Muscle of leg (tissue), 11 donors: ENCODE results near the gene MARCHF6. TPM values are rescaled to one million over a fixed set of nuclear protein-coding genes. Genes with fewer than 3 reads are reported as not detected.
"Not testable (repeated sequence)": the region's sequence is repeated elsewhere in the genome, so short reads cannot be mapped to it uniquely, and the experiment has no call there.

ENCODE experiments used
- DNase-seq: peaks from one replicate; pipeline ENCODE4 v3.0.0; 2013
- H3K27ac ChIP-seq: one replicate; pipeline ENCODE4 v1.5.1; 2013; ENCODE audit warnings: mild to moderate bottlenecking, low read length, control low read depth
- H3K27me3 ChIP-seq: one replicate; pipeline ENCODE4 v1.6.1; 2013; ENCODE audit warnings: low read length; ENCODE audit not compliant: control insufficient read depth, insufficient read depth
- H3K36me3 ChIP-seq: one replicate; pipeline ENCODE4 v1.6.1; 2013; ENCODE audit warnings: low read length; ENCODE audit not compliant: control insufficient read depth, insufficient read depth
- H3K4me1 ChIP-seq: one replicate; pipeline ENCODE4 v1.6.1; 2013; ENCODE audit warnings: low read length; ENCODE audit not compliant: control insufficient read depth, insufficient read depth
- H3K4me3 ChIP-seq: one replicate; pipeline ENCODE4 v1.5.1; 2013; ENCODE audit warnings: low read length, control low read depth
- H3K9me3 ChIP-seq: replicated peaks from 2 replicates; pipeline ENCODE4 v1.6.1; 2013; ENCODE audit warnings: low read depth, low read length; ENCODE audit not compliant: control insufficient read depth
- WGBS: methylation state at CpG from one replicate; pipeline ENCODE4 v1.1.5; 2013; ENCODE audit warnings: missing lambda C conversion rate; ENCODE audit not compliant: insufficient coverage; 5-methylcytosine and 5-hydroxymethylcytosine counted together
- polyA plus RNA-seq, 8 donors: library from polyadenylated mRNA; unstranded; fragments of 120-200 nt; gene quantifications; one replicate each; pipeline versions ENCODE4 v1.2.1 to v1.2.3, GENCODE V29; 2013; ENCODE audit warnings: inconsistent platforms in 1 of 8, low replicate concordance in 1 of 8; ENCODE audit not compliant: insufficient read length in 8 of 8, insufficient read depth in 1 of 8
- total RNA-seq: library from RNA; stranded (reverse); fragments of 120-200 nt; gene quantifications from one replicate; pipeline ENCODE4 v1.2.4, GENCODE V29; 2013

Gene MARCHF6
- total and polyA plus RNA-seq, 9 donors = 75.4 to 106 (median 83.9) TPM

DNA sequence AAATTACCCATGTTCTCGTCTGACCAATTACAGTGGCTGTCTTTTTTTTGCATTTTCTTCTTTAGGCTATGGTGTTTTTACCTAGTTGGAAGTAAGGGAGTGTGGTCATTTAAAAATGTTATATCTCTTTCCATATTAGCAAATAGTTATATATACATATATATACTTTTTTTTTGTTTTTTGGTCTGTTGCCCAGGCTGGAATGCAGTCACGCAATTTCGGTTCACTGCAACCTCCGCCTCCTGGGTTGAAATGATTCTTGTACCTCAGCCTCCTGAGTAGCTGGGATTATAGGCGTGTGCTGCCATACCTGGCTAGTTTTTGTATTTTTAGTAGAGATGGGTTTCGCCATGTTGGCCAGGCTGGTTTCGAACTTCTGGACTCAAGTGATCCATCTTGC, 12.3 kb downstream of the MARCHF6 start:
- no peak overlapping the region for H3K27ac ChIP-seq
- H3K27me3 ChIP-seq = no peaks in the 10 kb centered on the region

DNA sequence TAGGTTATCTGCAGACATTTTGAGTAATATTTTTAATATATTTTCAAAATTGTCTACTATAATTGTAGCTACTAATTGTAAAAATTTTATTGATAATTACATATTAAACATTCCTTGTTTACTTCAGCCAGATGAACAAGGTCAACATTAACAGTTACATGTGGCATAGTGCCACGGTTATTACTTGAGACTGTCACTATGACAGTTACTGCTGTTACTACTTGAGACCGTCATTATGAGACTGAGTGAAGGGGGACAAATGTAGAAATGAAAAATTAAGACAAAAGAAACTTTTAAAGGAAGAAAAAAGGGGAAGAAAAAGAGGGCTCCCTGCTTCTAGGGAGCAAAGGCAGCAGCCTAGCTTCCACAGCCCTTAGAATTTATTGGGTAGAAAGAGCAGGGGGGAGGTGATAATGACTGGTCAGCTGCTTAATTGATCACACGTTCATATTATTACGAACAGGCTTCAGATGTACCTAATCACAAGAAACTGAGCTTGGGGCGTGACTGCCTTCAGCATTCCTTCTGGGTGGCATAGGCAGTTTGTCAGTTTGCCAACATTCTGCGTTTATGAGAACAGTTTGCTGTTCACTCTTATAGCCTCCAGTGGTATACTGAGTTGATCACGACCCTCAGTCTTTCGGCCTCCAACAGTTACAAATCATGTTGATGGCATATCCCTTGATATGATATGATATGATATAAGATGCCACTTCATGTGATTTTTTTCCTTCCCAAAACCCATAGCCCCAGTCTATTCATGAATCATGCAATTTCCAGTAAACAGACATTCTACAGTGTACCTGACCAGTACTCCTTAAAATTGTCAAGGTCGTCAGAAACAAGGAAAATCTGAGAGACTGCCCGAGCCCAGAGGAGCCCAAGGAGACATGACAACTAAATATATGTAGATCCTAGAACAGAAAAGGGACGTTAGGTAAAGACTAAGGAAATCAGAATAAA, 13.1 kb downstream of the MARCHF6 start:
- Histone ChIP-seq H3K4me3 (no peak overlapping the region), H3K36me3 (no peaks in the 10 kb centered on the region), H3K27me3 (no peaks in the 10 kb centered on the region), H3K9me3 (no peaks in the 10 kb centered on the region), H3K4me1 (peaks cover 4% of the 10 kb centered on the region), H3K27ac (no peak overlapping the region)
- 61% methylated on average over 2 of the region's 11 CpGs for WGBS
- DNase-seq = peak; percentile 38

More for the DNA sequence above, 12.3 kb downstream of the MARCHF6 start:
- Histone ChIP-seq H3K9me3 (no peaks in the 10 kb centered on the region), H3K4me3 (no peak overlapping the region), H3K4me1 (peaks cover 4% of the 10 kb centered on the region), H3K36me3 (no peaks in the 10 kb centered on the region)
- no peak for DNase-seq
- 73% methylated on average over 2 of the region's 7 CpGs for WGBS

DNA sequence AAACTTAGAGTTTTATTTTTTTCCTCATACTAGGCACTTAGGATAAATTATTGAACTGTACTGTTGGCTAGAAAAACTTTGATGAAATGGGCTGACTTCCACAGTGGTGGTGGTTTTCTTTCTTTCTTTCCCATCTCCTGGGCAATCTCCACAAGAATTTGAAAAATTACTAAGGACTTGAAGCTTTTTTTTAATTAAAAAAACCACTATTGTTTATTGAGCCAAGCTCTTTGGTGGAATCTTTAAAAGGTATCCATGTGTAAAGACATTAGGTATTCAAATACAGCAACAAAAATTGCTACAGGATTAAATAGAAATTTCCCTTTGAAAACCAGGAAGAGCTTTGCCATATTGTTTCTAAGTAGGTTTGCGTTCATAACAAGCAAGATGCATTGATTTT, 14.1 kb downstream of the MARCHF6 start:
- no peak for DNase-seq
- no peaks in the 10 kb centered on the region for H3K36me3 ChIP-seq
- WGBS = no CpG with 5 or more reads among the region's 1 CpG
- no peak overlapping the region for H3K27ac ChIP-seq
- peaks cover 4% of the 10 kb centered on the region for H3K4me1 ChIP-seq
- no peaks in the 10 kb centered on the region for H3K27me3 ChIP-seq
- no peak overlapping the region for H3K4me3 ChIP-seq
- H3K9me3 ChIP-seq = no peaks in the 10 kb centered on the region

DNA sequence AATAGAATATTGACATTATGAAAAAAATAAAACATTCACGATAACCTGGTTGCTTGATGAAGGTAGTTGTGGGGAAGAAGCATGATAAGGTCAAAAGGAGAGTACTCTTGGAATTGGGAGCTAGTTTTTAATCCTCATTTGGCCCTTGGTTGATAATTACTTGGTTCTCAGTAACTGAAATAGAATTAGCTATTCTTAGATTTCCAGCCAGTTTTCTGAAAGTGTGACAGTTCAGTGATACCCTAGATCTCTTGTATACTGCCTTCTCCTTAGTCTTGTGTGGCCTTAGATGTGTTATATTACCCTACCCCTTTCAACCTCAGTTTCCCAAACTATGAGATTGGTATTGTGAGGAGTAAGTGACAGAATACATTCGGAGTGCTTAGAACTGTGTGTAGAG, 17.4 kb downstream of the MARCHF6 start:
- H3K9me3 ChIP-seq = no peaks in the 10 kb centered on the region
- H3K27me3 ChIP-seq = no peaks in the 10 kb centered on the region
- no peak overlapping the region for H3K27ac ChIP-seq
- no peaks in the 10 kb centered on the region for H3K36me3 ChIP-seq
- H3K4me3 ChIP-seq = no peak overlapping the region
- no peak for DNase-seq
- peaks cover 12% of the 10 kb centered on the region for H3K4me1 ChIP-seq
- WGBS = no CpG with 5 or more reads among the region's 2 CpGs

DNA sequence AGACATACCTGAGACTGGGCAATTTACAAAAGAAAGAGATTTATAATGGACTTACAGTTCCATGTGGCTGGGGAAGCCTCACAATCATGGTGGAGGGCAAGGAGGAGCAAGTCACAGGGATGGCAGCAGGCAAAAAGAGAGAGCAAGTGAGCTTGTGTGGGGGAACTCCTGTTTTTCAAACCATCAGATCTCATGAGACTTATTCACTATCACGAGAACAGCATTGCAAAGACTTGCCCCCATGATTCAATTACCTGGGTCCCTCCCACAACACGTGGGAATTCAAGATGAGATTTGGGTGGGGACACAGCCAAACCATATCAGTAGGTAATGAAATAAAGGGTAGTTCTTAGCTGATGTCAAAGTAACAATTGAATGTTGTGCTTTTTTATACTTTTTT, 17.9 kb downstream of the MARCHF6 start:
- H3K9me3 ChIP-seq, H3K36me3 ChIP-seq, H3K27ac ChIP-seq, H3K4me3 ChIP-seq, DNase-seq, H3K27me3 ChIP-seq: not testable (repeated sequence)
- no CpG with 5 or more reads among the region's 2 CpGs for WGBS
- H3K4me1 ChIP-seq = peaks cover 12% of the 10 kb centered on the region

DNA sequence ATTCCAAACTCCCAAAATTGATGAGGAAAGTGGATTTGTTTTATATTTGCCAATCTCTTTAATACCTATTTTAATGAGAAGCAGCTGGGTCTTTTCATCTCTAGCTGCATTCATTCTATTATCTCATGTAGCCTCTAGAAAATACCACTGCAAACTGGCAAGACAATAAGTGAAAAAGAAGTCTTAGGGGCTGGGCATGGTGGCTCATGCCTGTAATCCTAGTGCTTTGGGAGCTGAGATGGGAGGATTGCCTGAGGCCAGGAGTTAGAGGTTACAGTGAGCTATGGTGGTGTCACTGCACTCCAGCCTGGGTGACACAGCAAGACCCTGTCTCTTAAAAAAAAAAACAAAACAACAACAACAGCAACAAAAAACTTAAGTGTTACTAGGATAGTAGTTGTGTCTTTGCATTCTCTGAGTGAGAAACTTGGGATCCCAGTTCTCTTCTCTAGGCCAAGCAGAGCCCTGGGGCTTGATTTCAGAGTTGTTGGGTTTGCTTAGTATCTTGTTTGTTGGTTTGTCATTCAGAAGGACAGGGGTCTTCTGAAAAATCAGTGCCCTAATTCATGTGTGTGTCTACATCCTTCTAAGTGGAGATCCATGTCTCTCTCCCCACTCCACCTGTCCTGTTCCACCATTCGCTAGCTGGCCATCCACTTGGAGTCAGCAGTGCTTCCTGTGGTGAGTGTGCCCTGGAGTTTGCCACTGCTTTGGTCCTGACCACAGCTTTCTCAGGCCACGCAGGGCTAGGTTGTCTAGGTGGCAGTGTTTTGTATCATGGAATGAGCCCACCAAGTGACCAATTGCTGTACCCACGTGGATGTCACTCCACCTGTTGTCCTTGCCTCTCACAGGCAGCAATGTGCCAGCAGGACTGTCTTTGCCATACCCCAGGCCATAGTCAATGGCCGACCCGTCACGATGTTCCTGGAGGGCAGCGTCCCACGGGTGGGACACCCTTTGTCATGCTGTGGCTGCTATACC, 19.5 kb downstream of the MARCHF6 start:
- H3K9me3 ChIP-seq = no peaks in the 10 kb centered on the region
- peaks cover 16% of the 10 kb centered on the region for H3K4me1 ChIP-seq
- H3K4me3 ChIP-seq = no peak overlapping the region
- 98% methylated on average over 7 of the region's 8 CpGs for WGBS
- DNase-seq = no peak
- peaks cover 10% of the 10 kb centered on the region for H3K36me3 ChIP-seq
- no peaks in the 10 kb centered on the region for H3K27me3 ChIP-seq
- H3K27ac ChIP-seq = no peak overlapping the region

DNA sequence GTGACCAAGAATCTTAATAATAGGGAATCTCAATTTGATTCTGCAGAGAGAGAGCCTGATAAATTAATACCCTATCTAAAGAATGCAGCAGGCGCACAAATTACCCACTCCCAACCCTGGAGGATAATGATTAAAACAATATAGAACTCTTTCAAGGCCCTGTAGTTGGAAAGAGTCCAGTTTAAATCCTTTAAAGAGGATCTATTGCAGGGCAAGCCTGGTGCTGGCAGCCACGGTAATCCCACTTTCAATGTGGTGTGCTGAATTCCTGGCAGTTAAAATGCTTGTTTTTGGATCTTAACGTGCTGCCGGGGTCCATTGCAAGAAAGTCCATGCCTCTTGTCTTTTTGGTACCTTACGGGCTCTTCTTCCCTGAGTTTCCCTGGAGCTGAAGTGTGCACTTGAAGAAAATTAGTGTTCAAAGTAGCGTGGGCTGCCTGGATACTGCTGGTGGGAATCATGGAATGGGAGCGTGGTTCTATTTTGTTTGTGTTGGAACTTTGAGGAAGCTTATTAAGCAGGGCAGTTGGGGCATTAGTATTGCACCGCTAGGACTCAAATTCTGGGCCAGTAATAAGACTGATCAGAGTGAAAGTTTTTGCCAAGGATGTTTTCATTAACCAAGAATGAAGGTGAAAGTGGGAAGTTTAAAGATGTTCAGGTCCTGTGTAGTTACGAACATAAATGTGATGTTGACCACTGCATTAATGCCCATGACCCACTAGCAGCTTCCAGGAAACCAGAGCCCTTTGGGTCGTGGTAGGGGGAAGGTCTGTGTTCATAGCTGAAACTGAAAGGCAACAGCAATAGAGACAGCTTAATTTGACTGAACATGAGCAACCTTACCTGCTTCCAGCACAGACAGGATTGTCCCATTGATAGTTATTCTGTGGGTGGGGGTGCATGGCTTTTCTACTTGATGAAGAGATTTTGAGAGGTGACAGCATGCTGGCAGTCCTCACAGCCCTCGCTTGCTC, 20.8 kb downstream of the MARCHF6 start:
- H3K27me3 ChIP-seq = no peaks in the 10 kb centered on the region
- peaks cover 10% of the 10 kb centered on the region for H3K36me3 ChIP-seq
- H3K4me3 ChIP-seq = no peak overlapping the region
- 79% methylated on average over 7 of the region's 11 CpGs for WGBS
- no peak overlapping the region for H3K27ac ChIP-seq
- DNase-seq = no peak
- peaks cover 16% of the 10 kb centered on the region for H3K4me1 ChIP-seq
- H3K9me3 ChIP-seq = no peaks in the 10 kb centered on the region

DNA sequence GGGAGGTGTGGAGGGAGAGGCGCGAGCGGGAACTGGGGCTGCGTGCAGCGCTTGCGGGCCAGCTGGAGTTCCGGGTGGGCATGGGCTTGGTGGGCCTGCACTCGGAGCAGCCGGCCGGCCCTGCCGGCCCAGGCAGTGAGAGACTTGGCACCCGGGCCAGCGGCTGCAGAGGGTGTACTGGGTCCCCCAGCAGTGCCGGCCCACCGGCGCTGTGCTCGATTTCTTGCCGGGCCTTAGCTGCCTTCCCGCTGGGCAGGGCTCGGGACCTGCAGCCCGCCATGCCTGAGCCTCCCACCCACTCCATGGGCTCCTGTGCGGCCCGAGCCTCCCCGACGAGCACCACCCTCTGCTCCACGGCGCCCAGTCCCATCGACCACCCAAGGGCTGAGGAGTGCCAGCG, 21.7 kb downstream of the MARCHF6 start:
- H3K9me3 ChIP-seq, DNase-seq, H3K27ac ChIP-seq: not testable (repeated sequence)

DNA sequence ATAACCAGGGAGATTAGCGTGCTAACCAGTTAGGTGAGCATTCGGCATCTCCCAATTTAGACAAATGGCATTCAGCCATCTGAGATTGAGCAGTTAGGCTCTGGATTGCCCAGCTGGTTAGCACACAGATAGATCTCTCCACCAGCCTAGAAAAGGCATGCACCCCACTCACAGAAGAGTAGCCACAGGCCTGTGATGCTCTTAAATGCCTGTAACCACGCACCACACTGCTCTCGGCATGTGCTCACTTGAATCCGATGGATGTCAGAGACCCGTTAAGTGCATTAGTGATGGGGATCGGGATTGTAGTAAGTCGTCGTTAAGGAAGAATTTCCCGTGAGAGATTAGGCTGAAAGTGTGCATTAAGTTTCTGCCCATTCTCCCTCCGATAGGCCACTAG, 23.0 kb downstream of the MARCHF6 start:
- peaks cover 10% of the 10 kb centered on the region for H3K36me3 ChIP-seq
- 92% methylated on average over 5 of the region's 11 CpGs for WGBS
- H3K27ac ChIP-seq = no peak overlapping the region
- H3K9me3 ChIP-seq = no peaks in the 10 kb centered on the region
- H3K4me1 ChIP-seq = peaks cover 16% of the 10 kb centered on the region
- no peaks in the 10 kb centered on the region for H3K27me3 ChIP-seq
- no peak overlapping the region for H3K4me3 ChIP-seq
- no peak for DNase-seq

More for the DNA sequence above, 21.7 kb downstream of the MARCHF6 start:
- H3K36me3 ChIP-seq, H3K27me3 ChIP-seq, H3K4me3 ChIP-seq: not testable (repeated sequence)
- H3K4me1 ChIP-seq = peaks cover 16% of the 10 kb centered on the region
- WGBS = 97% methylated on average over 13 of the region's 29 CpGs
